HG03442 (cell line): ENCODE results near the gene INTS13.
"Not testable (repeated sequence)": the region's sequence is repeated elsewhere in the genome, so short reads cannot be mapped to it uniquely, and the experiment has no call there.

Experiments used
- ATAC-seq: cut with Tn5 transposase; IDR thresholded peaks from one replicate; pipeline ENCODE4 v1.9.1; 2021; ENCODE audit warnings: mild to moderate bottlenecking, moderate library complexity; ENCODE audit not compliant: unreplicated experiment

INTS13 gene

DNA sequence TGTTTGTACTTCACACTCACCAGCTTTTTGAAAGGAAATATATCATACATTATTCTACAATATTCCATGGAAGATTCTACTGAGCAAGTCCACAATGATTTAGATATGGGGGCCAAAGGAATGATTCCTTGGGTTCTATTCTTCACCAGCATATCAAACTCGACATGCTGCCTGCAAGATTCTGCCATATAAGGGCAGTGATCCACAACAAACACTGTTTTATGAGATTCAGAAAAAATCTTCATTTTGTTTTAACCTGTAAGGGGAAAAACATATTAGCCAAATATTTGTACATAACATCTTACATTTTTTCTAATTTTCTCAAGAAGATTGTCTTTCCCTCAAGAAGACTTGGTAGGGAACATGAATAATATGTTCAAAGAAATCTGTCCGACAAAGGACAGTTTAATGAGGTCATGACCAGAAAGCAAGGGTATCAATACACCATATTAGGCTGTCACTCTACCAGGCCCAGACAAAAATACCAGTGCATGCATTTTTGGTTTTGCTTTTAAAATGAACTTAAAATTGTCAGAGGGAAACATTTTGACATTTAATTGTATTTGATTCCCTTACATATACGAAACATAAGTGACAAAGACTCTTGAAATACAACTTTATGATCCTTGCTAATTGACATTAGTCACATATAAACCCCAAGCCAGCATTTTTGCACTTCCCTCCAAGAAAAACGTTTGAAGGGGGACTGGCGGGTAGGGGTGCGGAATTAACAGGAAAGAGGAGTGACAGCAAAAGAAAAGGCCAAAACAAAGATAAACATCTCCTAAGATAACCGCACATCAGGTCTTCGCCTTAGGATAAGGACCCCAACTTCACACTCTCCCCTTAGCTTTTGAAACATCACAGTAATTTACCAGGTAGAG lies 980 bp downstream of the INTS13 start:
- no peak for ATAC-seq

GRCh38 chr12:26935636-26936378 lies 2.0 kb downstream of the INTS13 start:
- no peak for ATAC-seq

DNA sequence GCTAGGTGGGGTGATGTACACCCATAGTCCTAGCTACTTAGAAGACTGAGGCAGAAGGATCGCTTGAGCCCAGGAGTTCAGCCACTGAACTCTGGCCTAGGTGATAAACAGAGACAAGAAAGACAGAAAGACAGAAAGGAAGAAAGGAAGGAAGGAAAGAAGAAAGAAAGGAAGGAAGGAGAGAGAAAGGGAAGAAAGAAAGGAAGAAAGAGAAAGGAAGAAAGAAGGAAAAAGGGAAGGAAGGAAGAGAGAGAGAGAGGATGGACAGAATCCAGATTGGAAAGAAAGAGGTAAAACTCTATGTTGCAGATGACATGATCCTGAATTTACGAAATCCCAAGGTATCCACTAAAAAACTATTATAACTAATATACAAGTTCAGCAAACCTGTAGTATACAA lies 8.2 kb downstream of the INTS13 start:
- no peak for ATAC-seq

- no peak for ATAC-seq
Observed at GRCh38 chr12:26928661-26929060, 9.1 kb downstream of the INTS13 start.

DNA sequence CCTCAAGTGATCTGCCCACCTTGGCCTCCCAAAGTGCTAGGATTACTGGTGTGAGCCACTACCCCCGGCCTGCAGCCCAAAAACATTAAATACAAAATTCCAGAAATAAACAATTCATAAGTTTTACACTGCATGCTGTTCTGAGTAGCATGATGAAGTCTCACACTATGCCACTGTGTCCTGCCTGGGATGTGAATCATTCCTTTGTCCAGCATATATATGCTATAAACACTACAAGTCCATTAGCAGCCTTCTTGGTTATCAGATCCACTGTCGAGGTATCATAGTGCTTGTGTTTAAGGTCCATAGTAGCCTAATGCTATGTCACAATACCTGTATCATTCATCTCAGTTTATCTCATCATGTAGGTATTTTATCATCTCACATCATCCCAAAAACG lies 15.9 kb downstream of the INTS13 start:
- no peak for ATAC-seq

DNA sequence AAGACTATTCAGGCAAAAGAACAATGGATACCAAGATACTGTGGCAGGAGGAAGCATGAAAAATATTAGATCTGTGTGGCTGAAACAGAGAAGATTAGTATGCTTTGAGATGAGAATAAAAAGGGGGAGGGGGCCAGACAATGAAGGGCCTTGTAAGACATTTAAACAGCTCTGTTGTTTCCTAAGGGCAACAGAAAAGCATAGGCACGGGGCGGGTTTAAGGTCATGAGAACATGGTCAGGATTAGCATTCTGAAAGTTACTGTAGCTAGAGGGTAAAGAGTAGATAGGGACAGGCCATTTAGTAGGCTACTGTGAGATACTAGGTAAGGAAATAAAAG lies 18.6 kb downstream of the INTS13 start:
- no peak for ATAC-seq

DNA sequence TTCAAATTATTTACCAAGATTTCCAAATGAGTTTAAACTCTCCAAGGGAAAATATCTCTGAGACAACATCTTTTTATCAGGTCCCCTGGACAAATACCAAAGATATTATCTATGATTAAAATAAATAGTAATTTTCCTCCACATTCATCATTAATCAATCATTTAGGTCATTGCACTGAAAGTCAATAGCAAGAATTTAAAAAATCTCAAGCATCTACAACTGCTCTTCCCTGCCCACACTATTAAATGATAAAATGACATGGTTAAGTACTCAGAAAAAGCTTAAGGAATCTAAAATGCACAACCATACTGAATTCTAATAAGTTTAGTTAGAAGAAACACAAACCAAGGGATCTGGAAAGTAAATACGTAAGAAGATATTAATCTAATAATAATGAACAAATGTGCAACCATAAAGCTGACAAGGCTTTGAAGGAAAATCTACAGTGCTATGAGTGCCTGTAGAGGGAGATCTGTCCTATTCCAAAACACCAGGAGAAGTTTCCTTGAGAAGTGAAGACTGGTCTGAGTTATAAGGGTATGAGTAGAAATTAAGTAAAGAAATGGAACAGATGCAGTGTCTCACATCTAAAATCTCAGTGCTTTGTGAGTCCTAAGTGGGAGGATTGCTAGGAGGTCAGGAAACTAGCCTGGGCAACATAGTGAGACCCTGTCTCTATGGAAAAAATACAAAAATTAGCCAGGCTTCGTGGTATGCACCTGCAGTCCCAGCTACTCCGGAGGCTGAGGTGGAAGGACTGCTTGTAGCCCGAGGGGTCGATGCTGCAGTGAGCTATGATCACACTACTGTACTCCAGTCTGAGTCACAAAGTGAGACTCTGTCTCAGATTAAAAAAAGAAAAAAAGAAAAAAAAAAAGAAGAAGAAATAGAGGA lies 19.2 kb downstream of the INTS13 start:
- ATAC-seq: no peak

DNA sequence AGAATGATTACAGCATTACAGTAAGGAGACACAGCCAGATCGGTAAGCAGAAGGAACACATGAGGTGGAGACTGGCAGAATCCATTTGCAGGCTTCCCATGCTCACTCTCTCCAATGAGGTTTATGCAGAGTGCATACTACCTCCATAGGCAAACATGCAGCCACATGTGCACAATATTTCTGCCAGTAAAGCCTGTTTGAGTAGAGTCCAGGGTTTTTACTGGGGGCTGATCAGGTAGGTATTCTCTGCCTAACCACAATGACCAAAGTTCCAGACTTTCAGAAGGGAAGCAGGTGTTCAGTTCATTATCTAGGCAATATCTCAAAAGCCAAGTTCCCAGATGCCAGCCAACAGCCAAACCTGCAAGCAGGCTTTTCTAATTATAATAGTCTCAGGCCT lies 31.1 kb downstream of the INTS13 start:
- no peak for ATAC-seq

DNA sequence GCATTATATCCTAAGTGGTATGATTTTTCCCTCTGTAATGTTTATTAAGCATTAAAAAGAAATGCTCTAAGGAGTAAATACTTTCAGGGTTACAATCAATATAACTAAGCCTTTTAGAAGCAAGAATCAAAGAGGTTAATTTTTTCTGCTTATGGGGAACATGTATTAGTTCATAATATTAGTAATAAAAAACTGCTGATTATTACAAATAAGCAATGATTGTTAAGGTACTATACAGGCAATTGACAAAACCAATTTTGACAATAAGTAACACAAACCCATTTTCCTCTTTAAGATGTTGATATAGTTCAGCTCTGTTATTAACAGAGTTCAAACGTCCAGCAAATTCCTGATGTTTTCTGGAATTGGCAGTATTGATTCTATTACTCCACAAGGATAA lies 31.8 kb downstream of the INTS13 start:
- no peak for ATAC-seq

- ATAC-seq: not testable (repeated sequence)
Observed at GRCh38 chr12:26903396-26903795, 34.4 kb downstream of the INTS13 start.

DNA sequence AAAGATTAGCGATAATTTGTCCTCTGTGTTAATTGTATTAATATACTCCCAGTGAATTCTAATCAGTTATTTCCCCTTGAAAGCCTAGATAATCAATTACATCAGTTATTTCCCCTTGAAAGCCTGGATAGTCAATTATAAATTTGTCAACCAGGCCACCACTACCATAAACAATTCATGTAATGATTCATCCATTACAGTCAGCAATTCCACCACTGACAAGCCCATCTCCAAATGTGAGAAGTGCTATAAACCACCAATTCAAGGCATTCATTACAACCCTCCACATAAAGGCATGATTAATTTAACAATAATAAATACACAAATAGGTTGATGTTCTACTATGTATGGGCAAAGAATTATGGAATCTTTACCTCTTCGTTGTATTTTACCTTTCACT lies 40.9 kb downstream of the INTS13 start:
- no peak for ATAC-seq

DNA sequence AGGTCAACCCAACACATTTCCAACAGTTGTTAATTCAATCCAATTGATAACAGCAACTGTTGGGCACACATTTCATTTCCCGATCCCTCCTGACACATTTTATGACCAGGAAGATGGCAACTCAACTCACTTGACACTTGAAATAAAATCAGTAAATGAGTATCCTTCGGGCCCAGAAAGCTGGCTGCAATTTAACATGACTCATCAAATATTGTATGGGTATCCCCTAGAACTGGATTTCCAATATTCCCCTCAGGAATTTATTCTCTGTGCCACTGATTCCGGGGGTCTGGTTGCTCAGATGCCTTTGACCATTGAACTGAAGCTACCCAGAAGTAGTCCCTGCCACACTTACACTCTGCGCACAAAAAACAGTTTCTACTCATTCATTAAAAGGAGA lies 42.1 kb downstream of the INTS13 start:
- ATAC-seq: no peak

DNA sequence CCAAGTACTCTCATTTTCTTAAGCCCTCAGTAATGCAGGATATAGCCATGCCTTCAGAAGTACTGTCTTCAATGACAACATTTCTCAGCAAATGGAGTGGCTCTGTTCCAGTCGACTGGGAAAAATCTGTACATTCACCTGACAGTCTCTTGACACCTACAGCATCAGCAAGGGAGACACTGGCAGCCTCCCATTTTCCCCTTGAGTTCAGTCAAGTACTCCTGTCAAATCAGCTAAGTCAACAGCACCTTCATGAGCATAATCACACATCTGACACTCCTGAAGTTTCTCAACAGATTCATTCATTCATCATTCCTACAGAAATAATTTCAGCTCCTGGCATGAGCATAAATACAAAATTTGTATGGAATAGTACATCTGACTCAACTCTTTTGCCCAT lies 46.1 kb downstream of the INTS13 start:
- ATAC-seq: no peak

- ATAC-seq: no peak
Observed at GRCh38 chr12:26890784-26891183, 47.0 kb downstream of the INTS13 start.

DNA sequence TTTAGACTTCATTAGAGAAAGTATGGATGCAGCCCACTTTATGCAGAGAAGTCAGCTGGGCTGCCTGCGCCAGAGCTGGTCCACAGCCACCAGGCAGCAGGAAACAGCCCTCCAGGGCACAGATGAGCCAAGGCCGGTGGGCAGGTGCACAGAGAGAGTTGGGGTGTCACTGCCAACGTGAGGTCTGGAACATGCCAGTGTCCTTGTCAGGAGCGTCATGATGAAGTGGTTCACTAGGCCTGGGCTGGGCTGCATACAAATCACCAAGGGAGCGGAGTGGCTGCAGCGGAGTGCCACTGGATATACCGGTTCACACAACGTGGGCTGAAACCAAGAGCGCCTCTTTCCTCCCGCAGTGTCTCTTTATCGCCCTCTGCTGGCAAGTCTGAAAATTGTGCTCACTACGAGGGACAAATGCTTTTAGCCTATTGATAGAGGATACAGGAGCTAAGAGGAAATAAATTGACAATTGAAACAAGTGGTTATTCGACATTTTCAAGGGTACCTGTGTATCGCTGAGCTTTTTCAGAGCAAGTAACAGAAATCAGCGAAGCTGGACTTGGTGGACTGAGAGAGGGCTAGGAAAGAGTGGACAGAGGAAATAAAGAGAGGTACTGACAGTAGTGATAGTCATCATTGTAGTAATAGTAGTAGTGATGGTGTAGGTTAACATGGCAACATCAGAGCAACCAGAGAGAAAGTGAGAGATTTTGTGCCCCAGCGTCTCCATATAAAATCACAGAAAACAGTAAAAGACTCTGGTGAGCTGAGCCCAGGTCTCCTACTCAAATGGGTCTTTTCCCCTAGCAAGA lies 52.8 kb downstream of the INTS13 start:
- peak; percentile 83 for ATAC-seq

GRCh38 chr12:26880625-26881024 lies 57.2 kb downstream of the INTS13 start:
- no peak for ATAC-seq

DNA sequence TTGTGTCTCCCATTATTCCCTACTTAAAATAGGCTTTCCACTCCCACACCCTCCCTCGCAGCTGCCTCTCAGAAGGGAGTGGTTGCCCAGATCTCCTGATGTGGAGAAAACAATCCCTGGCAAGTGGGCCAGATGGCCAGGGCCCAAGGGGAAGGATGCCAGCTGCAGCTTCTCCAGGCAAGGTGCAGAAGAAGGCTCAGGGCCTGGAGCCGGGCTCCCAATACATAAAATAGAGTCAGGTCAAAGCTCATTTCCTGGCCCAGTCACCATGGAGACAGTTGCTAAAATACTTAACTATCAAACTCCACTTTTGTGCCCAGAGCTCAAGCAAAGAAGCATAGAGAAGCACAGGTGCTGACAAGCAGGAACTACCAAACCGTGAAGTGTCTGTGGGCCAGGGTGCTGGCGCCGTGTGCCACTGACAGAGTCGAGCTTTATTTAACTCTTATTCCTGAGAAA lies 59.1 kb downstream of the INTS13 start:
- ATAC-seq: peak; percentile 40

DNA sequence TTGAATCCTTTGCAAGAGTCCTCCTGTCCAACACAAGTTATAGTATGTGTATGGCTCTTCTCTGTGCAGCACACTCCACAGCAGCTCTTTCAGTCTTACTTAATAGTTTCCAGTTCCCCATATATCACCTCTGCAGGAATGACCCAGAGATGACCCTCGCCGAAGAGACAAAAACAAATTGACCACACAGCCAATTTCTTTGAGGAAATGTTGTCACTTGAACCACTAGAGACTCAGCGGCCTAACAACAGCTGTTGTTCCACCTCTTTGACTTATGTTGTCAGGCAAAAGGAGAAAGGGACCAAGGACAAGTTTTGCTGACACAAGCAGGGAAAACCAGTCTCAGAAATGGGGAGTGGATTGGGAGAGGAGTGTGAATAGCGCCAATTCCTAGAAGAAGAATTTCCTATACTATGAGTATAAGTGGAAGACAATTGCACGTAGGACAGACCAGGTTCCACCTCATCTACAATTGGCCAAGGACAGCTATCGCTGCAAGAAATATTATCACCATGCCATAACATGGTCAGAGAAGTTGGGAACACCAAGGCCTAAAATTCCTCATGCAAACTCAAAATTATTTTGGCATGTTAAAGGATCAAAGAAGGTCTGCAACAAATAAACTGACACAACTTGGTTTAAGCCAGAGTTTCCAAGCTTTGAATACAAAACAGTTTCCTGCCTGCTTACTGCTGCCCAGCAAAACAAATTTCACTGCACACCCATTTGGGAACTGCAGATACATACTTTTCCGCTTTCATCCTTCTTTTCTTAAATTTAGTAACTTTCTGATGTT lies 63.1 kb downstream of the INTS13 start:
- peak; percentile 69 for ATAC-seq

GRCh38 chr12:26872625-26873024 lies 65.2 kb downstream of the INTS13 start:
- ATAC-seq: no peak

DNA sequence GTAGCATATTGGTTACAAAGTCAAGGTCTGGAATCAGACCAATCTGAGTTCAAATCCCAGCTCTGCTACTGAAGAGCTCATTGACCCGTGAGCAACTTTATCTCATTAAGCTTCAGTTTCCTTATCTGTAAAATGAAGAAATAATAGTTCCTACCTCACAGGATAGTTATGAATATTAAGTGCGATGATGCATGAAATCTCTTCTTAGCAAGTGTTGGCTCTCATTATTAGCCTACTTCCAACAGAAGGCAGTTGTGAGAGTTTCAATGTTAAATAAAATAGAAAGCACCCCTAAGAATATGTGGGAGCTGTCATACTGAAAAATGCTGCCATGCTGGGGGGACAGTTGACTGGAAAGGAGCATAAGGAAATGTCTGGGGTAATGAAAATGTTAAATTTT lies 65.8 kb downstream of the INTS13 start:
- no peak for ATAC-seq
